Right lobe of liver (tissue), 6 donors: ENCODE measurements around the gene CNIH2. TPM values are rescaled to one million over a fixed set of nuclear protein-coding genes. Genes with fewer than 3 reads are reported as not detected.
"Not testable (repeated sequence)": the region's sequence is repeated elsewhere in the genome, so short reads cannot be mapped to it uniquely, and the experiment has no call there.

Experiments
- ATAC-seq, 4 donors: fragments of 200-7000 bp; cut with Tn5 transposase; one replicate each; pipeline ENCODE4 v1.9.1; 2020; ENCODE audit warnings: mild to moderate bottlenecking in 4 of 4, moderate library complexity in 4 of 4
- DNase-seq, 3 donors: peaks; one replicate each; pipeline ENCODE4 v3.0.0-alpha.2; 2020
- H3K27ac ChIP-seq, 3 donors: fragments of 200-600 bp; one replicate each; pipeline ENCODE4 v1.8.0; 2022
- H3K27me3 ChIP-seq, 2 donors: fragments of 200-600 bp; one replicate each; pipeline ENCODE4 v1.8.0; 2022
- H3K36me3 ChIP-seq, 4 donors: fragments of 200-600 bp; sonication (generic) in 1 of 4; one replicate each; pipeline versions ENCODE4 v1.5.1 to v1.8.0; 2017 to 2022; ENCODE audit warnings: control low read depth in 1 of 4
- H3K4me1 ChIP-seq, 4 donors: fragments of 200-600 bp; sonication (generic) in 1 of 4; one replicate each; pipeline versions ENCODE4 v1.5.1 to v1.8.0; 2017 to 2022; ENCODE audit warnings: control low read depth in 1 of 4
- H3K4me3 ChIP-seq, 3 donors: fragments of 200-600 bp; one replicate each; pipeline ENCODE4 v1.8.0; 2022
- H3K9me3 ChIP-seq, 4 donors: fragments of 200-600 bp; sonication (generic) in 1 of 4; one replicate each; pipeline versions ENCODE4 v1.5.1 to v1.8.0; 2017 to 2022; ENCODE audit warnings: control low read depth in 1 of 4
- CTCF ChIP-seq, 4 donors: fragments of 200-600 bp in 3 of 4; fragments of 450-650 bp in 1 of 4; IDR thresholded peaks; one replicate each; pipeline versions ENCODE4 v1.5.1 to v1.8.0; 2016 to 2022; ENCODE audit warnings: antibody characterized with exemption in 4 of 4, mild to moderate bottlenecking in 2 of 4
- POLR2A ChIP-seq: fragments of 450-650 bp; IDR thresholded peaks from one replicate; pipeline ENCODE4 v1.6.1; 2017; ENCODE audit warnings: antibody characterized with exemption, mild to moderate bottlenecking
- WGBS: methylation state at CpG from one replicate; pipeline ENCODE4 v1.1.6; 2018; ENCODE audit warnings: low coverage, low lambda C conversion rate; ENCODE audit not compliant: insufficient coverage; ENCODE audit errors: missing lambda C conversion rate; 5-methylcytosine and 5-hydroxymethylcytosine counted together
- intact Hi-C, 2 donors: fragments of 100-400 bp; cut with DNase I; formaldehyde crosslinking; loops; one replicate each; pipeline versions ENCODE4 v1.11.2 to v1.14.1; 2022
- total RNA-seq, 6 experiments: library from RNA; depleted of rRNA in 2 of 6; stranded (reverse); fragments of >200 nt in 2 of 6; fragmentation: NEBNext Ultra II Directional in 3 of 6; extraction: Animal tissue kit (Norgen Biotek cat#: 25700) in 3 of 6; gene quantifications; one replicate each; pipeline versions ENCODE4 v1.1.0 to v1.2.4, GENCODE V29; 2016 to 2023
- donor health status: DM: no; HTN: yes; CAD: no.
- donor health status: DM: no; HTN: no; CAD: no.
- donor health status: DM: no; HTN: no; CAD: no.
- donor health status: DM: no; HTN: yes; CAD: no.
- donor health status: DM: no; HTN: yes; CAD: no.

CNIH2 gene
- total RNA-seq, 6 experiments from 2014 or later = 0.26 to 0.51 TPM; not detected in 4

- TF ChIP-seq POLR2A = no peak
- TF ChIP-seq CTCF (IDR thresholded peaks at IDR 0.05) = no peak
- Histone ChIP-seq H3K9me3 (no peaks in the 10 kb centered on the region), H3K4me1 (peaks cover 0 to 18% (median 8%) of the 10 kb centered on the region in 4 donors), H3K4me3 (peak within 1 kb of the TSS; percentile 2 to 31 (median 14)), H3K27me3 (no peaks in the 10 kb centered on the region), H3K27ac (peak within 1 kb of the TSS in 1 of 3 donors; percentile 33), H3K36me3 (no peaks in the 10 kb centered on the region)
- DNase-seq = no peak
- intact Hi-C loops = no loop called here
- no CpG with 5 or more reads among the region's 29 CpGs for WGBS
- ATAC-seq = no peak
Measured at GRCh38 chr11:66316849-66317251, 38.9 kb downstream of the CNIH2 start, which contains the start of gene CD248. Gene CD248, minus strand, starts transcription at chr11:66317044. Its CDS starts 17 bp downstream, at chr11:66317027.

DNA sequence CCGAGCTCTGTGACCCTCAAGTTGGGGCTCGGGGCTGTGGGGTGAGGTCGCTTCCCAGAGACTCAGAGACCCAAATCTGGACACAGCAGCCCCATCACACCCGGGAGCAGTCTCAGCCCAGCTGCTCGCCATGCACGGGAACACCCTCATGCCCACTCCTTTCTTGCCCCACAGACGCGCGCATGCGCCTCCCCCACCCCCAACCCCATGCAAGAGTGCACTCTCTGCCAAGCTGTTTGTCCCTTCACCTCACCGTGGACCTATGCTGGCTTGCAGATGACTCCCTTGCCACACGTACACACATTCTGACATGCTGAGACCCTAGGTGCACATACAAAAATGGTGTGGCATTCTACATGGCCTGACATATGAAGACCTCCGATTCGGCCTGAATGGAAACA lies 39.3 kb downstream of the CNIH2 start:
- no peaks in the 10 kb centered on the region for H3K9me3 ChIP-seq
- intact Hi-C loops = no loop called here
- H3K4me3 ChIP-seq = no peak overlapping the region
- peak overlapping the region in 1 of 3 donors; percentile 33 for H3K27ac ChIP-seq
- ATAC-seq (no peak), DNase-seq (no peak)
- WGBS = 15% methylated on average over 2 of the region's 14 CpGs
- TF ChIP-seq POLR2A = no peak
- TF ChIP-seq CTCF (IDR thresholded peaks at IDR 0.05) = no peak
- no peaks in the 10 kb centered on the region for H3K27me3 ChIP-seq
- H3K4me1 ChIP-seq = peaks cover 0 to 18% (median 8%) of the 10 kb centered on the region in 4 donors
- H3K36me3 ChIP-seq = no peaks in the 10 kb centered on the region

DNA sequence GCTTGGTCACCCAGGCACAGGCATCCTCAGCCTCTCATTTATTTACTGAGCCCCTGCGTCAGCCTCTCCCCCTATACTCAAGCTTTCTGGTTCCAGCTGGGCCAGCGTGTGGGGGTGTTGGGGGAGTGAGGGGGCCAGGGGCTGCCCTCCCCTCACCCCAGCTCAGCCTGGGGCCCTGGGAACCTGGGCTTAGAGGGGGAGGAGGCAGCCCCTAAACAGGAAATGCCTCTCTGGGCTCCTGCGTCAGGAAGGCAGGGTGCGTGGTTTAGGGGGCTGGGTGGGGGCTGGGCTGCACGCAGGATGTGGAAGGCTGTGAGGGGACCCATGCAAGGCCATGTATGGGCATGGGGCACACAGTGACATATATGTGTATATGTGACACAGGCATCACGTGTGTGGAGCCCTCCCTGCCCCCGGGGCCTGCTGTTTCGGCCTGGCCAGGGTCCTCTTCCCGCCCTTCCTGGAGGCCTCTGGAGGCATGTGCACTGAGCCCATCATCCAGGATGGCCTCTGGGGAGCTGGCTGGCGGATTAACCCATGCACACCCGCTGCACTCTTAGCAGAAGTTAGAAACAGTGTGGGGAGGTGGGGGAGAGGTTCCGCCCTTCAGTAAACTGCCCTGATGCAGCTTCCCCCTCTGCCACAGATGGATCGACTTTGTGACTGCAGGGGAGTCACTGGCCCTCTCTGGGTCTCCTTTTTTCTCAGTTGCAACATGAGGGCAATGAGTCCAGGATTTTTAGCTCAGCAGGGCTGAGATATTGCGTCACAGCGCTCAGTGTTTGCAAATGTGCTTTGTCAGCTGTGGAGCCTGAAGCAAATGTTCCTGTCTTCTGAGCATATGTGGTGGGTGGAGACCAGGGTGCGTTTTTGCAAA lies 40.0 kb downstream of the CNIH2 start:
- intact Hi-C loops = no loop called here
- WGBS = 0% methylated on average over 1 of the region's 16 CpGs

DNA sequence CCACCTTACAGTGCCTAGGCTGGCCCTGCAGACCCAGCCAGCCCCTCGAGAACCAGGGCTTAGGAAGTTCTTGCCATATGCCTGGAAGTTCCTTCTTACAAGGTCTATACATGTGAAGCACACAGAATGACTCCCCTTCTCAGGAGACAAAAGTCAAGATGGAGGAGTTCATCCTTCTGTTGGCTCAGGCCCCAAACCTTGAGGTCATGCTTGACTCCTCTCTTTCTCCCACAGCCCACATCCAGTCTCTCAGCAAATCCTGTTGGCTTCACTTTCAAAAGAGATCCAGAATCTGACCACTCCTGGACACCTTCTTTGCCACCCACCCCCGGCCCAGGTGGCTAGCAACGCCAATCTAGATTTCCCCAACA lies 40.6 kb downstream of the CNIH2 start:
- 80% methylated on average over 2 of the region's 3 CpGs for WGBS
- intact Hi-C loops = no loop called here
- Histone ChIP-seq H3K36me3 (no peaks in the 10 kb centered on the region), H3K27me3 (no peaks in the 10 kb centered on the region), H3K4me3 (no peak overlapping the region), H3K9me3 (no peaks in the 10 kb centered on the region), H3K27ac (peak overlapping the region in 2 of 3 donors; percentile 24 to 33), H3K4me1 (peaks cover 0 to 12% (median 5%) of the 10 kb centered on the region in 4 donors)
- ATAC-seq (no peak), DNase-seq (no peak)
- TF ChIP-seq POLR2A (no peak), CTCF (IDR thresholded peaks at IDR 0.05) (no peak)

More for the DNA sequence above, 40.0 kb downstream of the CNIH2 start:
- H3K27me3 ChIP-seq = no peaks in the 10 kb centered on the region
- peak in 1 of 3 donors; percentile 76 for DNase-seq
- H3K36me3 ChIP-seq = no peaks in the 10 kb centered on the region
- no peak overlapping the region for H3K4me3 ChIP-seq
- peak; percentile 69 to 85 (median 71) for ATAC-seq
- H3K27ac ChIP-seq = peak overlapping the region in 2 of 3 donors; percentile 24 to 33
- TF ChIP-seq CTCF (IDR thresholded peaks at IDR 0.05) = no peak
- TF ChIP-seq POLR2A = no peak
- H3K9me3 ChIP-seq = no peaks in the 10 kb centered on the region
- H3K4me1 ChIP-seq = peaks cover 0 to 16% (median 7%) of the 10 kb centered on the region in 4 donors

GRCh38 chr11:66320289-66320688 lies 42.3 kb downstream of the CNIH2 start:
- 54% methylated on average over 2 of the region's 2 CpGs for WGBS
- not testable (repeated sequence) for H3K4me3 ChIP-seq

GRCh38 chr11:66320748-66321147 lies 42.8 kb downstream of the CNIH2 start:
- H3K36me3 ChIP-seq, H3K27ac ChIP-seq, H3K9me3 ChIP-seq, H3K27me3 ChIP-seq, DNase-seq, H3K4me3 ChIP-seq, ATAC-seq, intact Hi-C loops: not testable (repeated sequence)
- WGBS = 84% methylated on average over 4 of the region's 6 CpGs
- peaks cover 0 to 12% (median 5%) of the 10 kb centered on the region in 4 donors for H3K4me1 ChIP-seq

More at GRCh38 chr11:66320289-66320688, 42.3 kb downstream of the CNIH2 start:
- H3K27me3 ChIP-seq, intact Hi-C loops, H3K36me3 ChIP-seq, H3K27ac ChIP-seq, H3K9me3 ChIP-seq, DNase-seq, ATAC-seq: not testable (repeated sequence)
- peaks cover 0 to 12% (median 5%) of the 10 kb centered on the region in 4 donors for H3K4me1 ChIP-seq
